Activated T-helper 17 cell treated with anti-CD3 and anti-CD28 coated beads, Interleukin-2, amount 50 U/mL, for 72 hours (primary cell): ENCODE data around the gene MYO5B. TPM values are rescaled to one million over a fixed set of nuclear protein-coding genes. Genes with fewer than 3 reads are reported as not detected.

Experiments used
- ATAC-seq: fragments of 150-1000 bp; cut with Tn5 transposase; replicated peaks from 2 replicates; pipeline ENCODE4 v1.10.0; 2021; ENCODE audit warnings: mild to moderate bottlenecking, moderate library complexity
- H3K27ac Mint-ChIP-seq: one replicate; pipeline ENCODE4 v1.8.0; 2022; ENCODE audit warnings: mixed read lengths
- H3K27me3 Mint-ChIP-seq: one replicate; pipeline ENCODE4 v1.8.0; 2022; ENCODE audit warnings: mixed read lengths
- H3K36me3 Mint-ChIP-seq: one replicate; pipeline ENCODE4 v1.8.0; 2022; ENCODE audit warnings: low read depth, mild to moderate bottlenecking, mixed read lengths
- H3K4me1 Mint-ChIP-seq: one replicate; pipeline ENCODE4 v1.8.0; 2022; ENCODE audit warnings: mixed read lengths
- H3K4me3 Mint-ChIP-seq: one replicate; pipeline ENCODE4 v1.8.0; 2022; ENCODE audit warnings: mild to moderate bottlenecking, mixed read lengths
- H3K9me3 Mint-ChIP-seq: one replicate; pipeline ENCODE4 v1.8.0; 2022; ENCODE audit warnings: mixed read lengths
- total RNA-seq, 2 donors: library from RNA; stranded (reverse); gene quantifications; one replicate each; pipeline ENCODE4 v1.2.3, GENCODE V29; 2022

Gene MYO5B
- total RNA-seq, 2 donors from 2014 or later: 0.29 TPM; not detected in 1

- no peak overlapping the region for H3K27ac Mint-ChIP-seq
- no peak overlapping the region for H3K4me3 Mint-ChIP-seq
- no peaks in the 10 kb centered on the region for H3K9me3 Mint-ChIP-seq
- peaks cover 14% of the 10 kb centered on the region for H3K27me3 Mint-ChIP-seq
- H3K4me1 Mint-ChIP-seq: no peaks in the 10 kb centered on the region
- no peaks in the 10 kb centered on the region for H3K36me3 Mint-ChIP-seq
- ATAC-seq: no peak
These were observed 227.2 kb downstream of the MYO5B start for GRCh38 chr18:49967636-49968313.

- Mint-ChIP-seq H3K27me3 (peaks cover 14% of the 10 kb centered on the region), H3K4me1 (no peaks in the 10 kb centered on the region), H3K27ac (no peak overlapping the region), H3K36me3 (no peaks in the 10 kb centered on the region), H3K4me3 (no peak overlapping the region), H3K9me3 (no peaks in the 10 kb centered on the region)
- no peak for ATAC-seq
These were observed 227.8 kb downstream of the MYO5B start for GRCh38 chr18:49967171-49967570.

GRCh38 chr18:49966090-49966489 lies 228.9 kb downstream of the MYO5B start:
- no peak overlapping the region for H3K4me3 Mint-ChIP-seq
- H3K9me3 Mint-ChIP-seq: no peaks in the 10 kb centered on the region
- H3K36me3 Mint-ChIP-seq: no peaks in the 10 kb centered on the region
- H3K27ac Mint-ChIP-seq: no peak overlapping the region
- no peak for ATAC-seq
- peaks cover 2% of the 10 kb centered on the region for H3K4me1 Mint-ChIP-seq
- peaks cover 10% of the 10 kb centered on the region for H3K27me3 Mint-ChIP-seq

- peaks cover 19% of the 10 kb centered on the region for H3K27me3 Mint-ChIP-seq
- no peak overlapping the region for H3K27ac Mint-ChIP-seq
- no peak for ATAC-seq
- no peak overlapping the region for H3K4me3 Mint-ChIP-seq
- no peaks in the 10 kb centered on the region for H3K9me3 Mint-ChIP-seq
- peaks cover 15% of the 10 kb centered on the region for H3K4me1 Mint-ChIP-seq
- H3K36me3 Mint-ChIP-seq: no peaks in the 10 kb centered on the region
These were observed 231.7 kb downstream of the MYO5B start for GRCh38 chr18:49963217-49963616.

- no peaks in the 10 kb centered on the region for H3K36me3 Mint-ChIP-seq
- peaks cover 19% of the 10 kb centered on the region for H3K27me3 Mint-ChIP-seq
- H3K4me1 Mint-ChIP-seq: peaks cover 20% of the 10 kb centered on the region
- H3K4me3 Mint-ChIP-seq: no peak overlapping the region
- no peaks in the 10 kb centered on the region for H3K9me3 Mint-ChIP-seq
- no peak for ATAC-seq
- no peak overlapping the region for H3K27ac Mint-ChIP-seq
These were observed 233.7 kb downstream of the MYO5B start for GRCh38 chr18:49961271-49961670.

- ATAC-seq: no peak
- no peak overlapping the region for H3K27ac Mint-ChIP-seq
- H3K27me3 Mint-ChIP-seq: peaks cover 19% of the 10 kb centered on the region
- H3K9me3 Mint-ChIP-seq: no peaks in the 10 kb centered on the region
- peaks cover 20% of the 10 kb centered on the region for H3K4me1 Mint-ChIP-seq
- H3K4me3 Mint-ChIP-seq: no peak overlapping the region
- no peaks in the 10 kb centered on the region for H3K36me3 Mint-ChIP-seq
These were observed 234.6 kb downstream of the MYO5B start for GRCh38 chr18:49960376-49960775.

GRCh38 chr18:49959176-49959575 lies 235.8 kb downstream of the MYO5B start:
- Mint-ChIP-seq H3K4me1 (peaks cover 20% of the 10 kb centered on the region), H3K36me3 (no peaks in the 10 kb centered on the region), H3K27ac (peak overlapping the region; percentile 1), H3K9me3 (no peaks in the 10 kb centered on the region), H3K4me3 (no peak overlapping the region), H3K27me3 (peaks cover 15% of the 10 kb centered on the region)
- ATAC-seq: peak; percentile 72

GRCh38 chr18:49955263-49955662 lies 239.7 kb downstream of the MYO5B start:
- Mint-ChIP-seq H3K4me3 (no peak overlapping the region), H3K27me3 (peaks cover 22% of the 10 kb centered on the region), H3K36me3 (no peaks in the 10 kb centered on the region), H3K27ac (no peak overlapping the region), H3K9me3 (no peaks in the 10 kb centered on the region), H3K4me1 (peaks cover 25% of the 10 kb centered on the region)
- ATAC-seq: no peak

GRCh38 chr18:49953391-49953790 lies 241.6 kb downstream of the MYO5B start:
- H3K36me3 Mint-ChIP-seq: no peaks in the 10 kb centered on the region
- H3K4me3 Mint-ChIP-seq: no peak overlapping the region
- H3K27me3 Mint-ChIP-seq: peaks cover 16% of the 10 kb centered on the region
- no peak for ATAC-seq
- H3K27ac Mint-ChIP-seq: no peak overlapping the region
- H3K4me1 Mint-ChIP-seq: peaks cover 23% of the 10 kb centered on the region
- no peaks in the 10 kb centered on the region for H3K9me3 Mint-ChIP-seq

GRCh38 chr18:49949951-49950395 lies 245.0 kb downstream of the MYO5B start:
- Mint-ChIP-seq H3K4me3 (no peak overlapping the region), H3K27ac (no peak overlapping the region), H3K36me3 (no peaks in the 10 kb centered on the region), H3K27me3 (peaks cover 20% of the 10 kb centered on the region), H3K4me1 (peaks cover 21% of the 10 kb centered on the region), H3K9me3 (no peaks in the 10 kb centered on the region)
- peak; percentile 26 for ATAC-seq

- Mint-ChIP-seq H3K9me3 (no peaks in the 10 kb centered on the region), H3K4me3 (no peak overlapping the region), H3K4me1 (peaks cover 24% of the 10 kb centered on the region), H3K27ac (no peak overlapping the region), H3K27me3 (peaks cover 22% of the 10 kb centered on the region), H3K36me3 (no peaks in the 10 kb centered on the region)
- no peak for ATAC-seq
These were observed 246.0 kb downstream of the MYO5B start for GRCh38 chr18:49948975-49949374.

GRCh38 chr18:49944663-49945062 lies 250.3 kb downstream of the MYO5B start:
- H3K27me3 Mint-ChIP-seq: peaks cover 9% of the 10 kb centered on the region
- H3K4me1 Mint-ChIP-seq: peaks cover 7% of the 10 kb centered on the region
- H3K4me3 Mint-ChIP-seq: no peak overlapping the region
- no peaks in the 10 kb centered on the region for H3K36me3 Mint-ChIP-seq
- no peak overlapping the region for H3K27ac Mint-ChIP-seq
- H3K9me3 Mint-ChIP-seq: no peaks in the 10 kb centered on the region
- ATAC-seq: no peak

GRCh38 chr18:49936821-49937220 lies 258.1 kb downstream of the MYO5B start:
- H3K4me1 Mint-ChIP-seq: no peaks in the 10 kb centered on the region
- H3K4me3 Mint-ChIP-seq: no peak overlapping the region
- no peaks in the 10 kb centered on the region for H3K27me3 Mint-ChIP-seq
- H3K36me3 Mint-ChIP-seq: no peaks in the 10 kb centered on the region
- no peak overlapping the region for H3K27ac Mint-ChIP-seq
- no peaks in the 10 kb centered on the region for H3K9me3 Mint-ChIP-seq
- ATAC-seq: no peak

GRCh38 chr18:49935215-49935614 lies 259.7 kb downstream of the MYO5B start:
- no peaks in the 10 kb centered on the region for H3K36me3 Mint-ChIP-seq
- H3K4me3 Mint-ChIP-seq: no peak overlapping the region
- no peak for ATAC-seq
- no peaks in the 10 kb centered on the region for H3K9me3 Mint-ChIP-seq
- no peak overlapping the region for H3K27ac Mint-ChIP-seq
- no peaks in the 10 kb centered on the region for H3K4me1 Mint-ChIP-seq
- peaks cover 3% of the 10 kb centered on the region for H3K27me3 Mint-ChIP-seq

- no peaks in the 10 kb centered on the region for H3K4me1 Mint-ChIP-seq
- peak; percentile 39 for ATAC-seq
- H3K27me3 Mint-ChIP-seq: peaks cover 3% of the 10 kb centered on the region
- no peak overlapping the region for H3K4me3 Mint-ChIP-seq
- no peaks in the 10 kb centered on the region for H3K9me3 Mint-ChIP-seq
- no peak overlapping the region for H3K27ac Mint-ChIP-seq
- H3K36me3 Mint-ChIP-seq: no peaks in the 10 kb centered on the region
These were observed 260.5 kb downstream of the MYO5B start for GRCh38 chr18:49934457-49934856.
